Smooth muscle cell (in vitro differentiated cells): ENCODE results near the gene NLGN3. TPM values are rescaled to one million over a fixed set of nuclear protein-coding genes. Genes with fewer than 3 reads are reported as not detected.

Experiments used
- DNase-seq: peaks from one replicate; lab custom pipeline; 2025; ENCODE audit not compliant: unreplicated experiment; lab: John Stamatoyannopoulos, UW
- H2AFZ ChIP-seq: fragments of 200-600 bp; sonication (generic); 2 replicates; pipeline ENCODE4 v1.6.0; 2016; ENCODE audit warnings: antibody characterized with exemption, low read depth, mild to moderate bottlenecking
- H3F3A ChIP-seq: fragments of 200-600 bp; sonication (generic); 2 replicates; pipeline ENCODE4 v1.6.0; 2017; ENCODE audit warnings: antibody characterized with exemption, low read depth
- H3K27ac ChIP-seq: fragments of 200-600 bp; sonication (generic); 2 replicates; pipeline ENCODE4 v1.5.1; 2016; ENCODE audit warnings: low read depth, mild to moderate bottlenecking
- H3K27me3 ChIP-seq: fragments of 200-600 bp; sonication (generic); 2 replicates; pipeline ENCODE4 v1.6.1; 2016; ENCODE audit warnings: low read depth, mild to moderate bottlenecking
- H3K36me3 ChIP-seq: fragments of 200-600 bp; sonication (generic); 2 replicates; pipeline ENCODE4 v1.5.1; 2016; ENCODE audit warnings: low read depth
- H3K4me1 ChIP-seq: fragments of 200-600 bp; sonication (generic); 2 replicates; pipeline ENCODE4 v1.5.1; 2016; ENCODE audit warnings: low read depth
- H3K4me2 ChIP-seq: fragments of 200-600 bp; sonication (generic); 2 replicates; pipeline ENCODE4 v1.6.0; 2016; ENCODE audit warnings: mild to moderate bottlenecking
- H3K4me3 ChIP-seq: fragments of 200-600 bp; sonication (generic); 2 replicates; pipeline ENCODE4 v1.5.1; 2016; ENCODE audit warnings: mild to moderate bottlenecking
- H3K79me2 ChIP-seq: fragments of 200-600 bp; sonication (generic); 2 replicates; pipeline ENCODE4 v1.6.0; 2016; ENCODE audit warnings: low read depth, mild to moderate bottlenecking
- H3K9ac ChIP-seq: fragments of 200-600 bp; sonication (generic); 2 replicates; pipeline ENCODE4 v1.6.0; 2016; ENCODE audit warnings: low read depth
- H3K9me3 ChIP-seq: fragments of 200-600 bp; sonication (generic); replicated peaks from 2 replicates; pipeline ENCODE4 v1.5.1; 2016; ENCODE audit warnings: low read depth
- H4K20me1 ChIP-seq: fragments of 200-600 bp; sonication (generic); 2 replicates; pipeline ENCODE4 v1.6.0; 2016; ENCODE audit warnings: low read depth
- WGBS: methylation state at CpG from one replicate; pipeline ENCODE4 v1.1.7; 2016; ENCODE audit warnings: low lambda C conversion rate; 5-methylcytosine and 5-hydroxymethylcytosine counted together
- polyA plus RNA-seq: library from polyadenylated mRNA; unstranded; fragments of >200 nt; fragmentation: Nextera tagmentation; extraction: Ambion mirVana; gene quantifications from 2 replicates; pipeline ENCODE4 v1.2.1, GENCODE V29; 2016
- total RNA-seq: library from RNA; depleted of rRNA; stranded (reverse); fragments of >200 nt; gene quantifications from 2 replicates; pipeline ENCODE4 v1.2.3, GENCODE V29; 2014
- TF ChIP-seq, protein P1 (sequence below): fragments of 200-600 bp; sonication (generic); IDR thresholded peaks from 2 replicates; pipeline ENCODE4 v1.5.1; 2017; ENCODE audit warnings: borderline replicate concordance, mild to moderate bottlenecking, antibody characterized with exemption; ENCODE audit not compliant: insufficient read depth, poor library complexity, severe bottlenecking

Gene NLGN3
- total and polyA plus RNA-seq, 2 experiments from 2014 or later, result 0.13 to 1.5 TPM

DNA sequence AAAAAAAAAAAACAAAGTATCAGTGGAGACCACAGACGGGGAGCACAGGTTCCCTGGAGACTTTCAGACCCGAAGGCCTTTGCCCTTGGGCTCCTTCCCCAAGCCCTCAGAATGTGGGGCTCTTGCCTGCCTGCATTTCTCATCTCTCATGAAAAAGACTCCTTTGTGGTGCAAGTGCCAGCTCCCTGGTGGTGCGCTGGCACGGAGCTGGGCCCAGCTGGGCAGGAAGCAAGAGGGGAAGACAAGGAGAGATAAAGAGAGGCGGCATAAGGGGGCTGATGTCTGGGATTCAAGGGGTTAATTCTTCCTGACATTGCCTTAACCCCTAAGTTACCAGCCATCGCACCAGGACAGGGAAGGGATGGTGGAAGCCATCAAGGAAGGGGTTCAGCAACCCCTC is 21.8 kb downstream of the NLGN3 start:
- H3K4me1 ChIP-seq, result no peaks in the 10 kb centered on the region
- H3K79me2 ChIP-seq, result no peaks in the 10 kb centered on the region
- WGBS, result 83% methylated on average over 6 of the region's 6 CpGs
- no peak overlapping the region for H3K4me3 ChIP-seq
- H3K27ac ChIP-seq, result no peak overlapping the region
- H3F3A ChIP-seq, result no peaks in the 10 kb centered on the region
- no peaks in the 10 kb centered on the region for H4K20me1 ChIP-seq
- H3K9me3 ChIP-seq, result no peaks in the 10 kb centered on the region
- DNase-seq, result no peak
- no peak overlapping the region for H3K4me2 ChIP-seq
- H3K27me3 ChIP-seq, result no peaks in the 10 kb centered on the region
- no peaks in the 10 kb centered on the region for H3K36me3 ChIP-seq
- TF ChIP-seq, protein P1, sequence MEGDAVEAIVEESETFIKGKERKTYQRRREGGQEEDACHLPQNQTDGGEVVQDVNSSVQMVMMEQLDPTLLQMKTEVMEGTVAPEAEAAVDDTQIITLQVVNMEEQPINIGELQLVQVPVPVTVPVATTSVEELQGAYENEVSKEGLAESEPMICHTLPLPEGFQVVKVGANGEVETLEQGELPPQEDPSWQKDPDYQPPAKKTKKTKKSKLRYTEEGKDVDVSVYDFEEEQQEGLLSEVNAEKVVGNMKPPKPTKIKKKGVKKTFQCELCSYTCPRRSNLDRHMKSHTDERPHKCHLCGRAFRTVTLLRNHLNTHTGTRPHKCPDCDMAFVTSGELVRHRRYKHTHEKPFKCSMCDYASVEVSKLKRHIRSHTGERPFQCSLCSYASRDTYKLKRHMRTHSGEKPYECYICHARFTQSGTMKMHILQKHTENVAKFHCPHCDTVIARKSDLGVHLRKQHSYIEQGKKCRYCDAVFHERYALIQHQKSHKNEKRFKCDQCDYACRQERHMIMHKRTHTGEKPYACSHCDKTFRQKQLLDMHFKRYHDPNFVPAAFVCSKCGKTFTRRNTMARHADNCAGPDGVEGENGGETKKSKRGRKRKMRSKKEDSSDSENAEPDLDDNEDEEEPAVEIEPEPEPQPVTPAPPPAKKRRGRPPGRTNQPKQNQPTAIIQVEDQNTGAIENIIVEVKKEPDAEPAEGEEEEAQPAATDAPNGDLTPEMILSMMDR, result no peak
- H3K9ac ChIP-seq, result no peak overlapping the region
- H2AFZ ChIP-seq, result no peak overlapping the region

DNA sequence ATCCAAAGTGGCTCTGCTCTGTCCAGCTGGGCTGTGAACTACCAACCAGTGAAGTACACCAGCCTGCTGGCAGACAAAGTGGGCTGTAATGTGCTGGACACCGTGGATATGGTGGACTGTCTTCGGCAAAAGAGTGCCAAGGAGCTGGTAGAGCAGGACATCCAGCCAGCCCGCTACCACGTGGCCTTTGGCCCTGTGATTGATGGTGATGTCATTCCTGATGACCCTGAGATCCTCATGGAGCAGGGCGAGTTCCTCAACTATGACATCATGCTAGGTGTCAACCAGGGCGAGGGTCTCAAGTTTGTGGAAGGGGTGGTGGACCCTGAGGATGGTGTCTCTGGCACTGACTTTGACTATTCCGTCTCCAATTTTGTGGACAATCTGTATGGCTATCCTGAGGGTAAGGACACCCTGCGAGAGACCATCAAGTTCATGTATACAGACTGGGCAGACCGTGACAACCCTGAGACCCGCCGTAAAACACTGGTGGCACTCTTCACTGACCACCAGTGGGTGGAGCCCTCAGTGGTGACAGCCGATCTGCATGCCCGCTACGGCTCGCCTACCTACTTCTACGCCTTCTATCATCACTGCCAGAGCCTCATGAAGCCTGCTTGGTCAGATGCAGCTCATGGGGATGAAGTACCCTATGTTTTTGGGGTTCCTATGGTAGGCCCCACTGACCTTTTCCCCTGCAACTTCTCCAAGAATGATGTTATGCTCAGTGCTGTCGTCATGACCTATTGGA is 22.6 kb downstream of the NLGN3 start:
- no peaks in the 10 kb centered on the region for H3K79me2 ChIP-seq
- H3K36me3 ChIP-seq, result no peaks in the 10 kb centered on the region
- H3K27me3 ChIP-seq, result no peaks in the 10 kb centered on the region
- no peak for DNase-seq
- H3F3A ChIP-seq, result no peaks in the 10 kb centered on the region
- no peak overlapping the region for H3K9ac ChIP-seq
- no peaks in the 10 kb centered on the region for H4K20me1 ChIP-seq
- no peak overlapping the region for H3K4me3 ChIP-seq
- no peaks in the 10 kb centered on the region for H3K9me3 ChIP-seq
- H2AFZ ChIP-seq, result no peak overlapping the region
- no peaks in the 10 kb centered on the region for H3K4me1 ChIP-seq
- no peak overlapping the region for H3K27ac ChIP-seq
- H3K4me2 ChIP-seq, result no peak overlapping the region
- WGBS, result 85% methylated on average over 17 of the region's 17 CpGs
- TF ChIP-seq, protein P1, result no peak

- H3K79me2 ChIP-seq, result no peaks in the 10 kb centered on the region
- H3K4me1 ChIP-seq, result no peaks in the 10 kb centered on the region
- WGBS, result 92% methylated on average over 8 of the region's 8 CpGs
- no peaks in the 10 kb centered on the region for H3F3A ChIP-seq
- no peak overlapping the region for H3K9ac ChIP-seq
- no peak for DNase-seq
- no peaks in the 10 kb centered on the region for H3K36me3 ChIP-seq
- H3K27me3 ChIP-seq, result no peaks in the 10 kb centered on the region
- H3K4me3 ChIP-seq, result no peak overlapping the region
- H3K27ac ChIP-seq, result no peak overlapping the region
- TF ChIP-seq, protein P1, result no peak
- no peaks in the 10 kb centered on the region for H4K20me1 ChIP-seq
- H3K9me3 ChIP-seq, result no peaks in the 10 kb centered on the region
- no peak overlapping the region for H2AFZ ChIP-seq
- no peak overlapping the region for H3K4me2 ChIP-seq
These were observed 23.5 kb downstream of the NLGN3 start for GRCh38 chrX:71168134-71168533.

GRCh38 chrX:71169586-71169985 is 24.9 kb downstream of the NLGN3 start:
- H3K9me3 ChIP-seq, result no peaks in the 10 kb centered on the region
- no peak overlapping the region for H2AFZ ChIP-seq
- H3K4me1 ChIP-seq, result no peaks in the 10 kb centered on the region
- no peak for DNase-seq
- no peak overlapping the region for H3K27ac ChIP-seq
- TF ChIP-seq, protein P1, result no peak
- no peak overlapping the region for H3K9ac ChIP-seq
- H3K4me3 ChIP-seq, result no peak overlapping the region
- no peaks in the 10 kb centered on the region for H3K79me2 ChIP-seq
- H4K20me1 ChIP-seq, result no peaks in the 10 kb centered on the region
- no peaks in the 10 kb centered on the region for H3F3A ChIP-seq
- H3K4me2 ChIP-seq, result no peak overlapping the region
- no peaks in the 10 kb centered on the region for H3K27me3 ChIP-seq
- 91% methylated on average over 22 of the region's 22 CpGs for WGBS
- H3K36me3 ChIP-seq, result no peaks in the 10 kb centered on the region
